OCI-LY1 (cell line): ENCODE data around the gene CALR3.

ENCODE experiments used
- CTCF ChIP-seq: fragments of 200-600 bp; sonication (generic), shearing (Covaris generic); IDR thresholded peaks from 2 replicates; pipeline ENCODE4 v1.5.1; 2017; ENCODE audit warnings: mild to moderate bottlenecking, antibody characterized with exemption, low read length, moderate library complexity, mixed read lengths
- EZH2 ChIP-seq: fragments of 200-600 bp; sonication (generic), shearing (Covaris generic); IDR thresholded peaks from 2 replicates; pipeline ENCODE4 v1.8.0; 2017; ENCODE audit warnings: borderline replicate concordance, mixed run types, mild to moderate bottlenecking, antibody characterized with exemption, low read length, moderate library complexity, mixed read lengths

- TF ChIP-seq CTCF, result no peak
- TF ChIP-seq EZH2, result no peak
Measured at GRCh38 chr19:16477311-16477710, 18.7 kb downstream of the CALR3 start.
